Lower lobe of right lung (tissue), 2 donors: ENCODE data around the gene NRTN. TPM values are rescaled to one million over a fixed set of nuclear protein-coding genes. Genes with fewer than 3 reads are reported as not detected.
A peak's percentile ranks its signal among the peaks of the same experiment; 100 is the strongest.
"Not testable (repeated sequence)": the region's sequence is repeated elsewhere in the genome, so short reads cannot be mapped to it uniquely, and the experiment has no call there.

Experiments
- ATAC-seq, 2 donors: fragments of 200-7000 bp; cut with Tn5 transposase; one replicate each; pipeline ENCODE4 v1.9.1; 2020 to 2022; ENCODE audit warnings: mild to moderate bottlenecking in 2 of 2, moderate library complexity in 2 of 2
- DNase-seq: peaks from one replicate; pipeline ENCODE4 v3.0.0-alpha.2; 2020
- H3K27ac ChIP-seq: fragments of 200-600 bp; one replicate; pipeline ENCODE4 v1.8.0; 2022
- H3K27me3 ChIP-seq: fragments of 200-600 bp; one replicate; pipeline ENCODE4 v1.8.0; 2022; ENCODE audit warnings: low read depth
- H3K36me3 ChIP-seq: fragments of 200-600 bp; one replicate; pipeline ENCODE4 v1.8.0; 2022; ENCODE audit warnings: mild to moderate bottlenecking
- H3K4me1 ChIP-seq: fragments of 200-600 bp; one replicate; pipeline ENCODE4 v1.8.0; 2022
- H3K4me3 ChIP-seq: fragments of 200-600 bp; one replicate; pipeline ENCODE4 v1.8.0; 2022; ENCODE audit warnings: mild to moderate bottlenecking
- H3K9me3 ChIP-seq: fragments of 200-600 bp; one replicate; pipeline ENCODE4 v1.8.0; 2022
- intact Hi-C: fragments of 100-400 bp; cut with DNase I; formaldehyde crosslinking; loops from one replicate; pipeline ENCODE4 v1.11.0; 2022
- total RNA-seq: library from RNA; stranded (reverse); fragmentation: NEBNext Ultra II Directional; extraction: Animal tissue kit (Norgen Biotek cat#: 25700); gene quantifications from one replicate; pipeline ENCODE4 v1.2.1, GENCODE V29; 2021
- TF ChIP-seq, protein P1 (sequence below): fragments of 200-600 bp; IDR thresholded peaks from one replicate; pipeline ENCODE4 v1.8.0; 2022; ENCODE audit warnings: antibody characterized with exemption, mild to moderate bottlenecking
- donor health status: DM: no; HTN: yes; CAD: no; lungs with severe emphysema.

Gene NRTN
- total RNA-seq, 1 donor from 2014 or later, result 2.7 TPM

DNA sequence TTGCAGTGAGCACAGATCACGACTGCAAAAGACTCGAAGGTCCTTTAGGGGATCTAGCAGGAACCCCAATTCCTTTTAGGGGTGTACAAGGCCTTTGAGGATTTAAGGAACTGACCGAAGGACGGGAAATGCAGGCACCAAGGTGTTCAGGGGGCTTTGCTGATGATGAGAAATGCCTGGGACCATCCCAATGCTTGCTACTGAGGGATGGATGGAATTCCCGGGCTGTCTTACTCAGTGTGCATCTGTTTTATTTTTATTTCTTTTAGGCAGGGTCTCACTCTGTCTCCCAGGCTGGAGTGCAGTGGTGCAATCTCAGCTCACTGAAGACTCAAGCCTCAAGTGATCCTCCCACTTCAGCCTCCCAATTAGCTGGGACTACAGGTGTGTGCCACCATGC lies 31.6 kb upstream of the NRTN start:
- ATAC-seq, result no peak
- Histone ChIP-seq H3K4me1 (no peaks in the 10 kb centered on the region), H3K27ac (no peak overlapping the region), H3K4me3 (no peak overlapping the region), H3K27me3 (no peaks in the 10 kb centered on the region), H3K36me3 (no peaks in the 10 kb centered on the region), H3K9me3 (no peaks in the 10 kb centered on the region)
- TF ChIP-seq, protein P1, sequence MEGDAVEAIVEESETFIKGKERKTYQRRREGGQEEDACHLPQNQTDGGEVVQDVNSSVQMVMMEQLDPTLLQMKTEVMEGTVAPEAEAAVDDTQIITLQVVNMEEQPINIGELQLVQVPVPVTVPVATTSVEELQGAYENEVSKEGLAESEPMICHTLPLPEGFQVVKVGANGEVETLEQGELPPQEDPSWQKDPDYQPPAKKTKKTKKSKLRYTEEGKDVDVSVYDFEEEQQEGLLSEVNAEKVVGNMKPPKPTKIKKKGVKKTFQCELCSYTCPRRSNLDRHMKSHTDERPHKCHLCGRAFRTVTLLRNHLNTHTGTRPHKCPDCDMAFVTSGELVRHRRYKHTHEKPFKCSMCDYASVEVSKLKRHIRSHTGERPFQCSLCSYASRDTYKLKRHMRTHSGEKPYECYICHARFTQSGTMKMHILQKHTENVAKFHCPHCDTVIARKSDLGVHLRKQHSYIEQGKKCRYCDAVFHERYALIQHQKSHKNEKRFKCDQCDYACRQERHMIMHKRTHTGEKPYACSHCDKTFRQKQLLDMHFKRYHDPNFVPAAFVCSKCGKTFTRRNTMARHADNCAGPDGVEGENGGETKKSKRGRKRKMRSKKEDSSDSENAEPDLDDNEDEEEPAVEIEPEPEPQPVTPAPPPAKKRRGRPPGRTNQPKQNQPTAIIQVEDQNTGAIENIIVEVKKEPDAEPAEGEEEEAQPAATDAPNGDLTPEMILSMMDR, result no peak
- intact Hi-C loops, result no loop called here
- no peak for DNase-seq

DNA sequence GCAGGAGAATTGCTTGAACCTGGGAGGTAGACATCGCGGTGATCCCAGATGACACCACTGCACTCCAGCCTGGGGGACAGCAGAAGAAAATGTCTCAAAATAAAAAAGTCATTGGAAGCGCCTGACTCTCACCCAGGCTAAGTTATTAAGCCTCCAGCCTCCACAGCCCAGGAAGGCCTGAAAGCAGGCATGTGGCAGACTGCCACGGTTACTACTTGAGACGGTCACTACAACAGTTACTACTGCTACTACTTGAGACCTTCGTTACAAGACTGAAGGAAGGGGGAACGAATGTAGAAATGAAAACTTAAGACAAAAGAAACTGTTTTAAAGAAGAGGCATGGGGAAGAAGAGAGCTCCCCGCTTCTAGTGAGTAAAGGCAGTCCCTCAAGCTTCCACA lies 29.9 kb upstream of the NRTN start:
- TF ChIP-seq, protein P1, result no peak
- peak; percentile 45 to 49 for ATAC-seq
- Histone ChIP-seq H3K27me3 (no peaks in the 10 kb centered on the region), H3K4me1 (no peaks in the 10 kb centered on the region), H3K4me3 (no peak overlapping the region), H3K27ac (no peak overlapping the region), H3K9me3 (no peaks in the 10 kb centered on the region), H3K36me3 (no peaks in the 10 kb centered on the region)
- no peak for DNase-seq
- intact Hi-C loops, result no loop called here

DNA sequence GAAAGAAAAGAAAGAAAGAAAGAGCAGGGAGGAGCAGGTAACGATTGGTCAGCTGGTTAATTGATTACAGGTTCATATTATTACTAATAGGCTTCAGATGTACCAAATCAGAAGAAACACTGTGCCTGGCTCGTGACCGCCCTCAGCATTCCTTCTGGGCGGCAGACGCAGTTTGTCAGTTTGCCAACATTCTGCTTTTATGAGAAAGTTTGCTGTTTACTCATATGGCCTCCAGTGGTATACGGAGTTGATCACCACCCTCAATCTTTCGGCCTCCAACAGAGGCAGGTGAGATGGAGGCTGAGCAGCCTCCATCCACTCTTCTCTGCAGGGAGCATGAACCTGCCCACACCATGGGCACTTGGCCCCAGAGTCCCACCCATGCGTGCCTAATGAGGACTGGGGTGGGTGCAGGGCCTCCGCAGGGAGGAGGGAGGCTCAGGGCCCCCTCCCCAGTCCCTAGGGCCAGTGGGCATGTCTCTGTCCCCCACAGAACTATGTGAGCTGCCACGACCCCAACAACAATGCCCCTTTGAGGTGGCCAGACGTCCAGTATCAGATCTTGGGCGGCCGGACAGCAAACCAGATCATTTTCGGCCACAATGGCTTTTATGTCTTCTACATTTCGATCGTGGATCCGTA lies 29.1 kb upstream of the NRTN start:
- Histone ChIP-seq H3K4me1 (no peaks in the 10 kb centered on the region), H3K9me3 (no peaks in the 10 kb centered on the region), H3K27ac (no peak overlapping the region), H3K4me3 (no peak overlapping the region), H3K36me3 (no peaks in the 10 kb centered on the region), H3K27me3 (no peaks in the 10 kb centered on the region)
- TF ChIP-seq, protein P1, result no peak
- intact Hi-C loops, result no loop called here
- DNase-seq (no peak), ATAC-seq (no peak)

DNA sequence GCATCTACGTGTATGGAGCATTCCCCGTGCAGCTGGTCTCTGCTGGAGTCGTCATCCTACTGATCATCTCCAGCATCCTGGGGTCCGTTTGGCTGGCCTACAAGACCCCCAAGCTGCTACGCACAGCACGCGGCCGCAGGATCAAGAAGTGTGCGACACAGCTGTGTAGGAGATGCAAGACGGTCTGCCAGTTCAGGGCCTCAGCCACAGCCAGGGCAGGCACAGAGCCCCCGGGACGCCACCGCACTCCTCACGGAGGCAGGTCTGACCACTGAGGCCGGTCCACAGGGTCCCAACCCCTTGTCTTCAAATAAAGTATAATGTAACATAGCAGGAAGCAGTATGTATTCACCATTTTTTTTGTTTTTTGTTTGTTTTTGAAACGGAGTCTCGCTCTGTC lies 26.5 kb upstream of the NRTN start:
- Histone ChIP-seq H3K27me3 (no peaks in the 10 kb centered on the region), H3K36me3 (no peaks in the 10 kb centered on the region), H3K27ac (no peak overlapping the region), H3K4me3 (no peak overlapping the region), H3K4me1 (no peaks in the 10 kb centered on the region), H3K9me3 (no peaks in the 10 kb centered on the region)
- intact Hi-C loops, result no loop called here
- no peak for DNase-seq
- no peak for ATAC-seq
- TF ChIP-seq, protein P1, result no peak

DNA sequence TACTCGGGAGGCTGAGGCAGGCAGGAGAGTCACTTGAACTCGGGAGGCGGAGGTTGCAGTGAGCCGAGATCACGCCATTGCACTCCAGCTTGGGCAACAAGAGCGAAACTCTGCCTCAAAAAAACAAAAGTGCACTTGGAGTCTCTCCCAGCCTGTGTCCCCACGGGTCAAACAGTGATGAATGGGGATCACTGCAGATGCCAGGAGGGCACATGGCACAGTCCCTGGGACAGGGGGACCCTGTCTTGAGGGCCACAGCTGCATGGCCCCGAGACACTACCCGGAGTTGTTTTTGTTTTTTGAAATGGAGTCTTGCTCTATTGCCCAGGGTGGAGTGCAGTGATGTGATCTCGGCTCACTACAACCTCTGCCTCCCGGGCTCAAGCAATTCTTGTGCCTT lies 24.0 kb upstream of the NRTN start:
- H3K27ac ChIP-seq, DNase-seq, H3K27me3 ChIP-seq, H3K4me1 ChIP-seq, intact Hi-C loops, ATAC-seq, H3K9me3 ChIP-seq, H3K4me3 ChIP-seq: not testable (repeated sequence)
- H3K36me3 ChIP-seq, result peaks cover 24% of the 10 kb centered on the region

DNA sequence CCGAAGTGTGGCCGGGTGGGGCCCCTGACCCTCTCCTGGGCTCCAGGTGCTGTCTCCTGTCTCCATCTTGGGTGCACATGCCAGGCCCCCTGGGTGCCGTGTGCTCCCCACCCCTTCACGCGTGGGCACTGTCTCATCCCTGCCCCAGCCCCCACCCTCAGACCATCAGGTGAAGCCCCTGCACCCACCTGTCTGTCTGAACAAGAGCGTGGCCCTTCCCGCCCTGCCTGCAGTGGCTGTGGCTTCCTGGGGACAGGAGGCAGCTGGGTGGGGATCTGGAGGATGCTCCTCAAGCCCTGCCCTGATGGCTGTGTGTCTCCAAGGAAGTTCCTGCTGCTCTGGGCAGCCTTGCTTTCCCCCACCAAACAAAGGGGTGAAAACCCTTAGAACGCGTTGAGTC lies 22.5 kb upstream of the NRTN start:
- DNase-seq (no peak), ATAC-seq (no peak)
- TF ChIP-seq, protein P1, result no peak
- H3K36me3 ChIP-seq, result peaks cover 38% of the 10 kb centered on the region
- H3K4me1 ChIP-seq, result no peaks in the 10 kb centered on the region
- H3K4me3 ChIP-seq, result no peak overlapping the region
- no peaks in the 10 kb centered on the region for H3K9me3 ChIP-seq
- no peaks in the 10 kb centered on the region for H3K27me3 ChIP-seq
- intact Hi-C loops, result no loop called here
- no peak overlapping the region for H3K27ac ChIP-seq
